PC-3 (cell line): ENCODE data around the gene RAD51AP1. TPM values are rescaled to one million over a fixed set of nuclear protein-coding genes. Genes with fewer than 3 reads are reported as not detected.

Experiments
- ATAC-seq: fragments of 200-7000 bp; cut with Tn5 transposase; 2 replicates; pipeline ENCODE4 v1.9.1; 2020; ENCODE audit warnings: mild to moderate bottlenecking, moderate library complexity
- BruUV-seq: library from RNA; stranded (reverse); fragments of 400-500 nt; replicated peaks from 2 replicates; lab custom pipeline; 2021; lab: Mats Ljungman, UMichigan
- CTCF ChIA-PET: fragments of 300-600 bp; sonication (Branson Sonifier 250); formaldehyde crosslinking; loops from one replicate; lab custom pipeline; 2022; ENCODE audit warnings: antibody characterized with exemption; lab: Charles Lee
- POLR2A ChIA-PET: fragments of 300-600 bp; sonication (Branson Sonifier 250); formaldehyde crosslinking; loops from one replicate; lab custom pipeline; 2022; ENCODE audit warnings: antibody characterized with exemption; ENCODE audit not compliant: unreplicated experiment; lab: Charles Lee
- DNase-seq: peaks from one replicate; pipeline ENCODE4 v3.0.0-alpha.2; 2015
- H2AFZ ChIP-seq: fragments of 300-600 bp; sonication (generic); 2 replicates; pipeline ENCODE4 v1.6.0; 2016; ENCODE audit warnings: antibody characterized with exemption, low read length
- H3F3A ChIP-seq: fragments of 300-600 bp; sonication (generic); one replicate; pipeline ENCODE4 v1.6.0; 2017; ENCODE audit warnings: antibody characterized with exemption, low read length, control low read depth, mild to moderate bottlenecking; ENCODE audit not compliant: unreplicated experiment
- H3K27ac ChIP-seq: fragments of 300-600 bp; sonication (generic); 2 replicates; pipeline ENCODE4 v1.5.1; 2016; ENCODE audit warnings: mild to moderate bottlenecking, low read length
- H3K27me3 ChIP-seq: fragments of 300-600 bp; sonication (generic); 2 replicates; pipeline ENCODE4 v1.6.1; 2016; ENCODE audit warnings: low read length, mixed read lengths
- H3K36me3 ChIP-seq: fragments of 300-600 bp; sonication (generic); 2 replicates; pipeline ENCODE4 v1.6.1; 2016; ENCODE audit warnings: low read depth, mixed run types, low read length, mixed read lengths
- H3K4me1 ChIP-seq: fragments of 300-600 bp; sonication (generic); 2 replicates; pipeline ENCODE4 v1.5.1; 2016; ENCODE audit warnings: low read length; ENCODE audit not compliant: insufficient read depth
- H3K4me2 ChIP-seq: fragments of 300-600 bp; sonication (generic); 2 replicates; pipeline ENCODE4 v1.6.0; 2016; ENCODE audit warnings: low read length
- H3K4me3 ChIP-seq: fragments of 300-600 bp; sonication (generic); 2 replicates; pipeline ENCODE4 v1.5.1; 2016; ENCODE audit warnings: mild to moderate bottlenecking, low read length, mixed read lengths
- H3K79me2 ChIP-seq: fragments of 300-600 bp; sonication (generic); 2 replicates; pipeline ENCODE4 v1.6.1; 2017; ENCODE audit warnings: low read length, mixed read lengths
- H3K9ac ChIP-seq: fragments of 300-600 bp; sonication (generic); 2 replicates; pipeline ENCODE4 v1.6.0; 2016; ENCODE audit warnings: mild to moderate bottlenecking, low read length
- H3K9me2 ChIP-seq: fragments of 300-600 bp; sonication (generic); replicated peaks from 2 replicates; pipeline ENCODE4 v1.6.1; 2016; ENCODE audit warnings: mixed run types, low read length, mixed read lengths
- H3K9me3 ChIP-seq: fragments of 300-600 bp; sonication (generic); 2 replicates; pipeline ENCODE4 v1.6.1; 2016; ENCODE audit warnings: low read length, mixed read lengths
- H4K20me1 ChIP-seq: fragments of 300-600 bp; sonication (generic); 2 replicates; pipeline ENCODE4 v1.6.1; 2016; ENCODE audit warnings: low read length, mixed read lengths
- CTCF ChIP-seq: fragments of 300-600 bp; sonication (generic); conservative IDR thresholded peaks from 2 replicates; pipeline ENCODE4 v1.5.1; 2017; ENCODE audit warnings: antibody characterized with exemption, low read depth, mild to moderate bottlenecking, low read length
- EZH2 ChIP-seq: fragments of 300-600 bp; sonication (generic); IDR thresholded peaks from one replicate; pipeline ENCODE4 v1.6.1; 2017; ENCODE audit warnings: antibody characterized with exemption, mild to moderate bottlenecking, low read length; ENCODE audit not compliant: unreplicated experiment
- EZH2phosphoT487 ChIP-seq: fragments of 300-600 bp; sonication (generic); IDR thresholded peaks from 2 replicates; pipeline ENCODE4 v1.6.1; 2018; ENCODE audit warnings: mild to moderate bottlenecking, antibody characterized with exemption, low read length, borderline replicate concordance
- intact Hi-C: fragments of 100-400 bp; cut with micrococcal nuclease; formaldehyde crosslinking; loops from 2 replicates; pipeline ENCODE4 v1.9.0; 2023
- total RNA-seq: library from RNA; depleted of rRNA; stranded (reverse); fragments of >200 nt; gene quantifications from 2 replicates; pipeline ENCODE4 v1.2.3, GENCODE V29; 2014

The RAD51AP1 gene
- total RNA-seq, 1 experiment from 2014 or later, result 24.7 TPM

- H2AFZ ChIP-seq, result no peak within 1 kb of the TSS
- TF ChIP-seq CTCF (no peak), EZH2phosphoT487 (no peak), EZH2 (no peak)
- CTCF ChIA-PET, result no interaction called here
- no peak for DNase-seq
- no peak within 1 kb of the TSS for H3K4me2 ChIP-seq
- H3F3A ChIP-seq, result no peaks in the 10 kb centered on the region
- BruUV-seq, result no TSS peak
- H3K9me2 ChIP-seq, result no peaks in the 10 kb centered on the region
- H3K9ac ChIP-seq, result no peak within 1 kb of the TSS
- no peaks in the 10 kb centered on the region for H3K9me3 ChIP-seq
- H3K36me3 ChIP-seq, result no peaks in the 10 kb centered on the region; the same call in 1 of the 2 replicates
- intact Hi-C loops, result no loop called here
- no peak for ATAC-seq
- H4K20me1 ChIP-seq, result no peaks in the 10 kb centered on the region
- H3K27me3 ChIP-seq, result no peaks in the 10 kb centered on the region
- H3K27ac ChIP-seq, result no peak within 1 kb of the TSS
- H3K79me2 ChIP-seq, result no peaks in the 10 kb centered on the region
- no peak within 1 kb of the TSS for H3K4me3 ChIP-seq
- POLR2A ChIA-PET, result no interaction called here
- H3K4me1 ChIP-seq, result no peaks in the 10 kb centered on the region
Observed at GRCh38 chr12:4562034-4562657, 23.5 kb downstream of the RAD51AP1 start, which contains the start of gene DYRK4. Gene DYRK4 (plus strand): TSS chr12:4562208. CDS start chr12:4562246, 38 bp downstream.

GRCh38 chr12:4563336-4563735, 24.6 kb downstream of the RAD51AP1 start:
- no peak for DNase-seq
- H3K79me2 ChIP-seq, result no peaks in the 10 kb centered on the region
- no peak overlapping the region for H3K4me3 ChIP-seq
- ChIA-PET CTCF (no interaction called here), POLR2A (no interaction called here)
- TF ChIP-seq EZH2, result no peak
- TF ChIP-seq EZH2phosphoT487, result no peak
- no peaks in the 10 kb centered on the region for H3K9me2 ChIP-seq
- H3K9ac ChIP-seq, result no peak overlapping the region
- no peak overlapping the region for H3K4me2 ChIP-seq
- ATAC-seq, result no peak
- no peaks in the 10 kb centered on the region for H4K20me1 ChIP-seq
- H2AFZ ChIP-seq, result no peak overlapping the region
- H3K27ac ChIP-seq, result no peak overlapping the region
- H3K9me3 ChIP-seq, result no peaks in the 10 kb centered on the region
- H3F3A ChIP-seq, result no peaks in the 10 kb centered on the region
- BruUV-seq, result no TSS peak
- intact Hi-C loops, result no loop called here
- no peaks in the 10 kb centered on the region for H3K27me3 ChIP-seq
- no peaks in the 10 kb centered on the region; the same call in 1 of the 2 replicates for H3K36me3 ChIP-seq
- no peaks in the 10 kb centered on the region for H3K4me1 ChIP-seq

GRCh38 chr12:4564818-4565217, 26.1 kb downstream of the RAD51AP1 start:
- no peak for ATAC-seq
- H3K79me2 ChIP-seq, result no peaks in the 10 kb centered on the region
- intact Hi-C loops, result no loop called here
- CTCF ChIA-PET, result no interaction called here
- no peak overlapping the region for H3K4me2 ChIP-seq
- no peak overlapping the region for H3K9ac ChIP-seq
- no peak overlapping the region for H3K4me3 ChIP-seq
- no peaks in the 10 kb centered on the region for H3K4me1 ChIP-seq
- POLR2A ChIA-PET, result no interaction called here
- H3F3A ChIP-seq, result no peaks in the 10 kb centered on the region
- BruUV-seq, result no TSS peak
- TF ChIP-seq EZH2phosphoT487 (no peak), CTCF (no peak), EZH2 (no peak)
- DNase-seq, result no peak
- H4K20me1 ChIP-seq, result no peaks in the 10 kb centered on the region
- no peak overlapping the region for H2AFZ ChIP-seq
- no peak overlapping the region for H3K27ac ChIP-seq
- H3K9me3 ChIP-seq, result no peaks in the 10 kb centered on the region
- no peaks in the 10 kb centered on the region for H3K9me2 ChIP-seq
- H3K36me3 ChIP-seq, result no peaks in the 10 kb centered on the region; the same call in 1 of the 2 replicates
- H3K27me3 ChIP-seq, result no peaks in the 10 kb centered on the region
